HG03432 (cell line): ENCODE data around the gene SGF29.
"Not testable (repeated sequence)": the region's sequence is repeated elsewhere in the genome, so short reads cannot be mapped to it uniquely, and the experiment has no call there.

Source experiments
- ATAC-seq: cut with Tn5 transposase; IDR thresholded peaks from one replicate; pipeline ENCODE4 v1.9.1; 2021; ENCODE audit warnings: mild to moderate bottlenecking, moderate library complexity; ENCODE audit not compliant: unreplicated experiment

Gene SGF29

DNA sequence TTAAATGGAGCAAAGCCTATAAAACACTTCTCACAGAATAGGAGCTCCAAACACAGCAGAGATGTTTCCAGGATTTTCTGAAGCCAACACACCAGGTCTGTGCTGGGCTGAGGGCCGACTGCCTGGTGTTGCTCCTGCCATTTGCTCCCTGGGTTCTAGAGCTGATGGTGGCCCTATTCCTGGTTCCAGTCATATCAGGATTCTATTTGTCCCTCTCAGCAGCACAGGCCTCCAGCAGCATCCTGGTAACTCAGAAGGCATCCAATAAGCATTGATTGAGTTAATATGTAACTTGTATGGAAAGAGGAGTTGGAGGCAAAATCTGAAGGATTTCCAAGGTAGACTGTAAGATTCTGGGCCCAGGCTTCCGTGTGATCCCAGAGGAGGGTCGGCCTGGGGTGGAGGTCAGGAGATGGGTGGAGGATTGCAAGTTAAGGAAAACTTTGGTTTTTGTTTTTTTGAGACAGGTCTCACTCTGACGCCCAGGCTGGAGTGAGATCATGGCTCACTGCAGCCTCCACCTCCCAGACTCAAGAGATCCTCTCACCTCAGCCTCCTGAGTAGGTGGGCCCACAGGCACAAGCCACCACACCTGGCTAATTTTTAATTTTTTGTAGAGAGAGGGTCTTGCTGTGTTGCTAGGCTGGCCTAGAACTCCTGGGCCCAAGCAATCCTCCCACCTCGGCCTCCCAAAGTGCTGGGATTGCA is 20.6 kb upstream of the SGF29 start:
- ATAC-seq: no peak

DNA sequence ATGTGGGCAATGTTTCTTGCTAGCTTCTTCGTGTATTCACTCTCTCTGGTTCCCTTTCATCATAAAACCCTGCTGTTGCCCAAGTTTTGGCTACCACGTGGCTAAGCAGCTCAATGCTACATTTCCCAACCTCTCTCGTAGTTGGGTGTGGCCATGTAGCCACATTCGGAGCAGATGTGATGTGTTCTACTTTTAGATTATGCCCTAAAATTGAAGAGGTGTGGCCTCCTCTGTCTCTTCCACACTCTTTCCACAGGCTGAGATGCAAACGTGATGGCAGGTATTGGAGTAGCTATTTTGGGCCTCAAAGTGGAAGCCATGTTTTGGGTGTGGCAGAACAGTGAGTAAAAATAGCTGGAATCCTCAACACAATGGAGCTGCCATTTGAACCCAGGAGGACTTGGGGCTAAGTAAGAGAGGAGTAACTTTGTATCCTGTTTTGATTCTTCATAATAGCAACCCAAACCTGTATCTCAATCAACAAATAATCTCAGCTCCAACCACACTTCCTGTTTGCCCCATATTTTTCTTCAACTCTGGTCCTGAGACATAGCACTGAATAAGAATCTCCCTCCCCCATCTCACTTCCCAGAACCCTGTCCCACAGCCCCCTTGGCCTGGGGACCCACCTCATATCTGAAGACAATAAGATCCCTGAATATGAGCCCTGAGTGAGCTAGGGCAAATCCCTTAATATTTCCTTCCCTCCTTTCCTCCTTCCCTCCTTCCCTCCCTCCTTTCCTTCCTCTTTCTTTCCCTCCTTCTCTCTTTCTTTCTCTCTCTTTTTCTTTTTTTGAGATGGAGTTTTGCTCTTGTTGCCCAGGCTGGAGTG is 19.0 kb upstream of the SGF29 start:
- ATAC-seq: no peak

DNA sequence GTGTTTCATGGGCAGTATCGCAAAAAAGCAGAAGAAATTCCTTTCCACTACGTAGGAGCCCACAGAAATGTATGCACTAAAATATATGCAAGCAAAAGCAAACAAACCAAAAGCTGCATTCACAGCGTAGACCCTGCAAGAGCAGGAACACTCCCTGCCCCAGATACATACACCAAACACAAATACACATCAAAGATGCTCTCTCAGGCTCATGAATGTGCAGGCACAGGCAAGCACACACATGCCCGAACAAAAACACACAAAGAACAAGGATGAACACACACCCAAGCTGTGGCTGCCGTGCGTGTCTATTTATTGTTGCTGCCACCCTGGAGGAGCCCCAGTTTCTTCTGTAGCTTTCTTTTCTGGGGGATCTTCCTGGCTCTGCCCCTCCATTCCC is 16.6 kb upstream of the SGF29 start:
- no peak for ATAC-seq

DNA sequence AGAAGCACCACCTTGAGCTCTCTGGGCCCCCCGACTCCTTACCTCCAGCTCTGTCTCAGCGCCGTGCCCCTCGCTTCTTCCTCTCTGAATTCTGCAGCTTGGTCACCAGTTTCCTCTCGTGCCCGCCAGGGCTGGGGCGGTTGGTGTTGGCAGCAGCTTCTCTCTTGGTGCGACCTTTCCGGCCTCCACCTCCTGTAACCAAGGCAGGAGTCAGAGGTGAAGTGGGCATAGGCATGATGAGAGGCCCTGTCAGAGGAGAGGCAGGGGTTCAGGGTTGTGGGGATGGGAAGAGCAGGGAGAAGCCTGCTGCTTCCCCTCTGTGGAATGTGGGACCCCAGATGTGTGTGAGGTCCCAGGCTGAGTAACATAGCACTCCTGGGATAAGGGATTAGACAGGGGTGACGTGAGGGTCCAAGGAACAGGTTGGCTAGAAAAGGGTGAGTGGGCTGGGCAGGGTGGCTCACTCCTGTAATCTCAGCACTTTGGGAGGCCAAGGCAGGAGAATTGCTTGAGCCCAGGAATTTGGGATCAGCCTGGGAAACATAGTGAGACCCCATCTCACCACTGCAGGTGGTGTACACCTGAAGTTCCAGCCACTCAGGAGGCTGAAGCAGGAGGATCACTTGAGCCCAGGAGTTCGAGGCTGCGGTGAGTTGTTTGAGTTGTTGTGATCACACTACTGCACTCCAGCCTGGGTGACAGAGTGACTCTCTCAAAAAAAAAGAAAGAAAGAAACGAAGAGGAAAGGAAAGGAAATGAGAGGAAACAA is 15.6 kb upstream of the SGF29 start:
- no peak for ATAC-seq

DNA sequence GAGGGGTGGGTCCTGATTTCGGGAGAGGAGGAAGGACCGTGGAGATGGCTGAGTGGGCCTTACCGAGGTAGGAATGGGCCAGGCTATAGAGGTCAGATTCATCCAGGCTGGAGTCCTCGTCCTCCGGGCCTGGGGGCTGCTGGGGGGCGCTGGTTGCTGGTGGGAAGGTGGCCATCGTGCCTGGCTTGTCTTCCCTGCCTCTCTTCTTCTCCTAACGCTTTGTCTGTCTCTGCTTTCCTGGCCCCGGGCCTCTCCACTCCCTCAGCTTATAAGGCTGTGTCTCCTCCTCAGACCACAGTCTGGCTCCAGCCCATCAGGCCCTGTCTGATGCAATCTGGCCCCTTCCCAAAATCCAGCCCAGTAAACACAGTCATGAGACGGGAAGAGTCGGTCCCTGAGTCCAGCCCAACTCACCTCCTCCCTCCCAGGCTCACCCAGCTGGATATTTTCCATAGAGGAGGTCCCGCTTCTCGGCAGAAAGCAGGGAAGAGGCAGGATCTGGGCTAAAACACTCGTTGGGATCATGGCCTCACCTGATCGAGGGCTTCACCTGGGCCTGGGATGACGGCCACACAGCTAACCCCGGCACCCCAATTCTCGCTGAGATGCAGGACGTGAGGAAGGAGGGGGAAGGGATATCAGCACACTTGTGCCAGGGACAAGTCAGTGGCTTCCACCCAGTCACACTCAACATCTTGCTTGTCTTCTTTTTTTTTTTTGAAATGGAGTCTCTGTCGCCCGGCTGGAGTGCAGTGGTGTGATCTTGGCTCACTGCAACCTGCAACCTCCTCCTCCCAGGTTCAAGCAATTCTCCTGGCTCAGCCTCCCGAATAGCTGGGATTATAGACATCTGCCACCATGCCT is 14.8 kb upstream of the SGF29 start, which contains the start of gene NUPR1:
Gene NUPR1 (minus strand): TSS at position 242 of the 864 bp plus-strand sequence. CDS start 67 bp downstream, at position 175.
- no peak for ATAC-seq

DNA sequence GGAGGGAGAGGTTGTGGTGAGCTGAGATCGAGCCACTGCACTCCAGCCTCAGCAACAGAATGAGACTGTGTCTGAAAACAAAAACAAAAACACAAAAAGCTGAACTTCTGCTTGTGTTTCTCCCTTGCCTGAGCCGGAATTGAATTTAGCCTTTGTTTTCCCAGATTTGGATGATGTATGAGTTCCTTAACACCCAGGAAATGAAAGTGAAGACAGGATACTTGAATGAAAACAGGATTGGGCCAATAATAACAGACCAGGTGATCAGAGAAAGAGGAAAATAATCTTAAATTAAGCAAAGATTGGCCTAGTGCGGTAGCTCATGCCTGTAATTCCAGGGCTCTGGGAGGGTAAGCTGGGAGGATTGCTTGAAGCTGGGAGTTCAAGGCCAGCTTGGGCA is 13.4 kb upstream of the SGF29 start:
- no peak for ATAC-seq

DNA sequence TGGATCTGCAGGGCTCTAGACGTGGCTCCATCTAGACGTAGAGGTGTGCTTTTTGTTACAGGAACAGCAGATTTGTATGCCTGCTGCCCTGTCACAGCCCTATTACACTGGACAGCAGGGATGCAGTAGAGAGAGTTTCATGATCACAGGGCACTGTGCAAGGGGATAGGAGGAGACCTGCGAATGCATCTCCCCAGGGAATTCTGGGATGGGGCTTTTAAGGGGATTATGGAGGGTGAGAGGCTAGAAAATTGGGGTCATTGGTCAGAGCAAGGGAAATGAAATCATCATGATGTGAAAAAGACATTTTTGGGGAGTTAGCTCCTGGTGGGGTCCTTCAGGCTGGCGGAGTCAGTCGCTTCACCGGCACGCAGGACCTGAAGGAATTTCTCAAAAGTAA is 11.1 kb upstream of the SGF29 start:
- no peak for ATAC-seq

DNA sequence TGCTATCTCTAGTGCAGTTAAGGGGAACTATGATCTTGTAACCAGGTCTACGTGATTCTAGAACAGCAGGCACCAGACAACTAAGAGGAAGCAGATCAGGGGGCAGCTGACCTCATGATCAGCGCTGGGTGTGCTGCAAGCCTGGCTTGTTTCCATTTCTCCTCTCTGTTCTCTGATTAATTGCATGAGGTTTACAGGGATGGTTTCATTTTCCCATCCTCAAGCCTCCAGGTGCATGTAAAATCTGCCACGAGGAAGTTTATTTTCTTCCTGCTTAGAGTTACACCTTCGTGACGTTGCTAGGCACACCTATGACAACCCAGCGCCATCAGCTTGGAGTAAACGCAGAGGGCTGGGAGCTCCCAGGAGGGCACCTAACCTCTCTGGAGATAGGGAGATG is 10.6 kb upstream of the SGF29 start:
- no peak for ATAC-seq

DNA sequence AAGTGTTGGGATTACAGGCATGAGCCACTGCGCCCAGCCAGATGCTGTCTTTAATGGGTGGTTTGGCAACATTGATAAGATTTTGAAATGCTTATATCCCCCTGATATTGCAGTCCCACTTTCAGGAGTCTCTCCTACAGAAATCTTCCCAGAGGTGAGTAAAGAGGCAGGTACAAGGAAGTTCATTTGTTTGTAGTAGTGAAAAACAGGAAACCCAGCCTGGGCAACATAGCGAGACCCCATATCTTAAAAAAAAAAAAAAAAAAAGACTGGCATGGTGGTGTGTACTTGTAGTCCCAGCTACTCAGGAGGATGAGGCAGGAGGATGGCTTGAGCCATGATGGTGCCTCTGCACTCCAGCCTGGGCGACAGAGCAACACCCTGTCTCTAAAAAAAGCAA is 8.7 kb upstream of the SGF29 start:
- no peak for ATAC-seq

DNA sequence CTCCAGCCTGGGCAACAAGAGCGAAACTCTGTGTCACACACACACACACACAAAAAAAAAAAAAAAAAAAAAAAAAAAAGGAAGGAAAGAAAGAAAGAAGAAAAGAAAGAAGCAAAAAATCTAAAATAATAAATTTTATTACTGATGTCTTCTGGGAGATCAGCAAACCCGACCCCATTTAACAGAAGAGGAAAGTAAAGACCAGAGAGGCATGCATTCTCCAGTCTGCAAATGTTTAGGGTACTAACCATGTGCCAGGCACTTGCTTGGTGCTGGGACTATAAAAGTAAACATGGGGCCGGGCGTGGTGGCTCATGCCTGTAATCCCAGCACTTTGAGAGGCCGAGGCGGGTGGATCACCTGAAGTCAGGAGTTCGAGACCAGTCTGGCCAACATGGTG is 7.8 kb upstream of the SGF29 start:
- ATAC-seq: not testable (repeated sequence)

DNA sequence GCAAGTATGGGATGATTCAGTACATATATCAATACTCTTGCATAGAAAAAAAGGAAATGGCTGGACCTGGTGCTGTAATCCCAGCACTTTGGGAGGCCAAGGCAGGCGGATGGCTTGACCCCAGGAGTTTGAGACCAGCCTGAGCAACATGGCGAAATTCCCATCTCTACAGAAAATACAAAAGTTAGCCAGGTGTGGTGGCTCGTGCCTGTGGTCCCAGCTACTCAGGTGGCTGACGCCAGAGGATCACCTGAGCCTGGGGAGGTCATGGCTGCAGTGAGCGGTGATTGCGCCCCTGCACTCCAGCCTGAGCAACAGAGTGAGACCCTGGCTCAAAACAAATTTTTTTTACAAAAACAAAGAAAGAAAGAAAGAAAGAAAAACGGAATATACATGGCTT is 7.1 kb upstream of the SGF29 start:
- ATAC-seq: no peak

DNA sequence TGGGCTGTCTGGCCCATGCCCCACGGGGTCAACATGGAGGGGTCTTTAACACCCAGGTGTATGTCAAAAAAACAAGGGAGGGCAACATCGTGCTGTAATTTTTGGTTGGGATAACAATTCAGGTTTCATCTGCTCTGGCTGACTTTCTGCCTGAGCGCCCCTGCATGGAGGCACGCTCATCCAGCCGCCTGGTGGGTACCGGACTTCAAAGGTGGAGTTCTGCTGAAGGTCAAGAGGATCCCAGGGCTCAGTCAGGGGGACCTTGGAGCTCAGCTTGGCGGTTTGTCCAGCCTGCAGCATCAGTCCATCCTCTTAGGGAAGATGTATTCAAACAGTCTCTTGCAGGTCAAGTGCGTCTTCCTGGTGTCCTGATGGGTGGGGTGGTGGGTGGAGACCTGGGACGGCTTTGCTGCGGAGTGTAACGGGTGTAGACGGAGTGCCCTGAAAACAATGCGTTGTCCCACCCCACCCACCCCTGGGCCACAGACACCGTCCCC is 5.4 kb upstream of the SGF29 start:
- no peak for ATAC-seq

DNA sequence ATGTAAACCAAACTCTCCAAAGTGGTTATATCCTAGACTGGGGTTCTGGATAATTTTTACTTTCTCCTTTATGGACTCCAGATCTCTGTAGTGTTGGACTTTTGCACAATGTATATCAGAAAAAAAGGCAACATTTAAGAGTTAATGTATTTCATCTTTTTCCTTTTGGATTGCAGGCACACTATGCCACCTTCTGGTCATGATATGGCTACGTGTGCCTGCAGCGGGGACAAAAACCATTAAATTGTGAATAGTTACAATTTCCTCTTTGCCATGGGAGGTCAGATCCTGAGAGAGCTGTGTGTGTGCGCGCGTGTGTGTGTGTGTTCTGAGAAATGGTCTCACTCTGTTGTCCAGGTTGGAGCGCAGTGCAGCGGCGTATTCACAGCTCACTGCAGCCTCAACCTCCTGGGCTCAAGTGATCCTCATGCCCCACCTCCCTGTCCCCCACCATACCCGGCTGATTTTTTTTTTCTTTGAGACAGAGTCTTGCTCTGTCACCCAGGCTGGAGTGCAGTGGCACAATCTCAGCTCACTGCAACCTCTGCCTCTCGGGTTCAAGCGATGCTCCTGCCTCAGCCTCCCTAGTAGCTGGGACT is 4.3 kb upstream of the SGF29 start:
- no peak for ATAC-seq

DNA sequence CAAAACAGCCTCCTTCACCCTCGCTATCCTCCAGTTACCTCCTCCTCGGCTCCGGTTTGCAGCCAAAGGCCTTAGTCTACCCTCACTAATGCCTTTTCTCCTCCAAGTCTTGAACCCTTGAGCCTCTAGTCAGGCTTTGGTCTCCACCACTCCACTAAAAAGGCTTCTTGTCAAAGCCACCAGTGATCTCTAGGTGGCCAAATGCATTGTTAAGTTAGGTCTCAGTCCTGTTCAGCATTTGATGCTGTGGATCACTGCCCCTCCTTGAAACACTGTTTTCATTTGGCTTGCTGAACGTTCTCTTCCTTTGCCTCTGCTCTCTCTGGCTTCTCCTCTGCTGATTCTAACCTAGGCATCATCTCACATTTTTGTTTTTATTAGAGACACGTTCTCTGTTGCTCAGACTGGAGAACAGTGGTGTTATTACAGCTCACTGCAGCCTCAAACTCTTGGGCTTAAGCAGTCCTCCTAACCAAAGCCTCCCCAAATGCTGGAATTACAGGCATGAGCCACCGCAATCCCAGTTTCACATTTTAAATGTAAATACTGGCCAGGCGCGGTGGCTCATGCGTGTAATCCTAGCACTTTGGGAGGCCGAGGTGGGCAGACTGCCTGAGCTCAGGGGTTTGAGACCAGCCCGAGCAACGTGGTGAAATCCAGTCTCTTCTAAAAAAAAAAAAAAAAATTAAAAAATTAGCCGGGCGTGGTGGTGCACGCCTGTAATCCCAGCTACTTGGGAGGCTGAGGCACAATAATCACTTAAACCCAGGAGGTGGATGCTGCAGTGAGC is 1.1 kb downstream of the SGF29 start:
- no peak for ATAC-seq

DNA sequence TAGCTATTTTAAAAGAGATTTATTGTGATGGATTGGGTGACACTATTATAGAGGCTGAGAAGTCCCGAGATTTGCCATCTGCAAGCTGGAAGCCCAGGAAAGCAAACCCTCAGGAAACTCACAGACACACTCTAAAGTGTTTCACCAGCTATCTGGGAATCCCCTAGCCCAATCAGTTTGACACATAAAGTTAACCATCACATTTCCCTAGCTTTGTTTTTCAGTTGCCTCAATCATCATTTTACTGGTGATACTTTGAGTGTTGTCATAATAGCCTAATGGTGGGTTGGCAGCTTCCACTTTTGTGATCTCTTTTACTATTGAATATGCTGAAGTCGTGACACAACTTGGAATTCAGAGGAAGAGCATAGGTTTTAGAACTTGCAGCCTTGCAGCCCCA is 1.8 kb downstream of the SGF29 start:
- ATAC-seq: no peak

DNA sequence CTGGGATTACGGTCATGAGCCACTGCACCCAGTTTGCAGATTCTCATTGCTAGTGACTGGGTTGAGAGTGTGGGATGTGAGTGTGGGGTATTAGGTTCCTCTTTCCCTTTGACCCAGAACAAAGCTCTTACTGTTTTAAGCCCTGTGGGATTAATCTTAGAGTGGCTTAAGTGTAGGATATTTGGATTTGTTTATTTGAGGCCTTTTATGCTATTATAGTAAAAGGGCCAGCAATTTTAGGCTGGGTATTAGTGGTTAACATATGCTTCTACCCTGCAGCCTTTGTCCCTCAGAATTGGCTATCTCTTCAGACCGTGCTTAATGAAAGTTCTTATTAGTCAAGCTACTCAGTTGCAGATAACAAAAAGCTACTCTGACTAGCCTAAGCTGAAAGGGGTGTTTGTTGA is 3.2 kb downstream of the SGF29 start:
- no peak for ATAC-seq

DNA sequence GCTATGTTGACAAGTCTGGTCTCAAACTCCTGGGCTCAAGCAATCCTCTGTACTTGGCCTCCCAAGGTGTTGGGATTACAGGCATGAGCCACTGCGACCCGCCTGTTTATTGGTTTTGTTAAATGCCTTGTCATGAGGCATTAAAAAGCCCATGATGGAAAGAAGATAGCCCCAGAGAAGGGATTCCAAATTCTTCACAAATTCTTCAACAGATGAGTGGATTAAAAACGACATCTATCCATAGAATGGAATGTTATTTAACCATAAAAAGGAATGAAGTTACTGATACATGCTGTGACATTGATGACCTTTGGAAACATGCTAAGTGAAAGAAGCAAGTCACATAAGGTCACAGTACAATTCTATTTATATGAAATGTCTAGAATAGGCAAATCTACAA is 4.7 kb downstream of the SGF29 start:
- ATAC-seq: no peak

DNA sequence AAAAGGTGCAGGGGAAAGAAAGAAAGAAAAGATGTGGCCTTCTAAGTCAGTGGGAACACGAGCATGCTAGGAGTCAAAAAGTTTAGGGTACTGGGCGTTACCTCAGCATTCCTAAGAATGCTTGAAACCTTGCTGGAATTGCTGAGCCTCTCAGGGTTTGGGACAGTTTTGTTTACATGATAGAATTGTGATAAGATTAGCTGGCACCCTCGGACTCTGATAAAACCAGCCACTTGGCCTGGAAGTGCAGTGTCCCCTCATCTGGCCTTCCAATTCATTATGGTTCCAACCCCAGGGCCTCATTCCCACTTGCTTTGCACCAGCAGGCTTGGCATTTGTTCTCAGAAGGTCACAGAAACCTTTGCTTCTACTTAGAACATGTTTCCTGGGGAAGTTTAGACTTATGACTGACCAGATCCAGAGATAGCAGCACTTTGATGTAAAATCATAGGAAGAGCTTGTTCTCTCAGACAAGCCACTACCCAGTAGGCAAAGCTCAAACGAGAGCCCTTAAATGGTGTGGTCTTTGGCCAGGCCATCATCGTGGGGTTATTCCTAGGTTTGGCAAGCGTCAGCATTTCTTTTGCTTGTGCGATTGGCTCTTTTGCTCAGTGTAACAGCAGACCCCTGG is 8.0 kb downstream of the SGF29 start:
- ATAC-seq: no peak

DNA sequence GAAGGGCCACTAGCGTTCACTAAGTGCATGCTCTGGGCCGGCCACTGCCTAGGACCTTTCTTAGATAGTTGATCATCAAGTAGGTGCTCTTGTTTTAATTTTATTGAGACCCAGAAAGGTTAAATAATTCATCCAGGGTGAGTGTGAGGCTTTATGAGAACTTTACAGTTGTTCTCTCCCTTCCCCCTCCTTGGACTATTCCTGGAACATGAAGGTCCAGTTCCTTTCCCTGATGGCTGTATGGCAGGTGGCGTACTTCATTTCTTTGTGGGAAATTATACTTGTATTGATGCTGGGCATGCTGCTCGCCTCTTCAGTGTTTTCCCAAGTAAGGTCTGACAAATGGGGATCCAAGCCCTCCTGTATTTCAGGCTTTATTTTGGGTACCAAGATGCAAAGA is 8.5 kb downstream of the SGF29 start:
- ATAC-seq: no peak
